Activated CD4-positive, alpha-beta T cell treated with anti-CD3 and anti-CD28 coated beads for 48 hours (primary cell): ENCODE results near the gene PLCB2.

Experiments used
- DNase-seq: peaks from one replicate; pipeline ENCODE4 v3.0.0-alpha.2; 2020

Gene PLCB2

GRCh38 chr15:40340038-40340739 lies 32.5 kb upstream of the PLCB2 start:
- no peak for DNase-seq

- no peak for DNase-seq
Measured at GRCh38 chr15:40339621-40339945, 31.8 kb upstream of the PLCB2 start.

- DNase-seq, result no peak
Measured at GRCh38 chr15:40338921-40339620, 31.3 kb upstream of the PLCB2 start.

GRCh38 chr15:40338041-40338657 lies 30.4 kb upstream of the PLCB2 start:
- peak; percentile 89 for DNase-seq

GRCh38 chr15:40337597-40337996 lies 29.9 kb upstream of the PLCB2 start:
- DNase-seq, result no peak

GRCh38 chr15:40336744-40337122 lies 29.0 kb upstream of the PLCB2 start:
- DNase-seq, result no peak

- DNase-seq, result no peak
Measured at GRCh38 chr15:40335938-40336743, 28.4 kb upstream of the PLCB2 start.

- no peak for DNase-seq
Measured at GRCh38 chr15:40334941-40335795, 27.4 kb upstream of the PLCB2 start.

GRCh38 chr15:40334541-40334940 lies 26.8 kb upstream of the PLCB2 start:
- DNase-seq, result no peak

- peak; percentile 59 for DNase-seq
Measured at GRCh38 chr15:40333922-40334492, 26.3 kb upstream of the PLCB2 start.

- DNase-seq, result no peak
Measured at GRCh38 chr15:40332113-40332781, 24.5 kb upstream of the PLCB2 start.

GRCh38 chr15:40331637-40332036 lies 23.9 kb upstream of the PLCB2 start:
- DNase-seq, result no peak

- no peak for DNase-seq
Measured at GRCh38 chr15:40331026-40331425, 23.3 kb upstream of the PLCB2 start.

GRCh38 chr15:40330368-40330836 lies 22.7 kb upstream of the PLCB2 start:
- DNase-seq, result no peak

- DNase-seq, result no peak
Measured at GRCh38 chr15:40329804-40330203, 22.1 kb upstream of the PLCB2 start.

- no peak for DNase-seq
Measured at GRCh38 chr15:40328751-40329150, 21.0 kb upstream of the PLCB2 start.

- no peak for DNase-seq
Measured at GRCh38 chr15:40328176-40328575, 20.4 kb upstream of the PLCB2 start.

- no peak for DNase-seq
Measured at GRCh38 chr15:40327457-40327856, 19.7 kb upstream of the PLCB2 start.

- no peak for DNase-seq
Measured at GRCh38 chr15:40325700-40326099, 18.0 kb upstream of the PLCB2 start.

- DNase-seq, result no peak
Measured at GRCh38 chr15:40325188-40325587, 17.5 kb upstream of the PLCB2 start.
